ENCODE measurements around the gene RNF39. TPM values are rescaled to one million over a fixed set of nuclear protein-coding genes. Genes with fewer than 3 reads are reported as not detected.

The RNF39 gene
- total and polyA plus RNA-seq, 10 of the 15 experiments (the other 5 are each of a cell fraction or from before 2014, with no cell fraction given): 0.04 to 0.11 TPM; not detected in 8

- intact Hi-C loops (cut with micrococcal nuclease; ENCODE audit: unreplicated experiment): no loop called here
- TF ChIP-seq REST (IDR thresholded peaks at IDR 0.05; ENCODE audit: low read depth, low read length): no peak
- no peak for TF ChIP-seq YY1 (IDR thresholded peaks at IDR 0.05; ENCODE audit: low read depth, low read length)
- TF ChIP-seq PRDM15 (CRISPR knock-in tag; IDR thresholded peaks at IDR 0.05): no peak
- TF ChIP-seq ZNF687 (IDR thresholded peaks at IDR 0.05): no peak
- no peak for TF ChIP-seq SMAD5 (IDR thresholded peaks at IDR 0.05; ENCODE audit: low read depth)
- no peak for TF ChIP-seq HCFC1 (IDR thresholded peaks at IDR 0.05; ENCODE audit: low read length)
- no peak for TF ChIP-seq RAD51 (IDR thresholded peaks at IDR 0.05)
- TF ChIP-seq E4F1 (IDR thresholded peaks at IDR 0.05; ENCODE audit: borderline replicate concordance, partially characterized antibody): no peak
- Histone ChIP-seq H3K9me3 (replicated peaks; ENCODE audit: control insufficient read depth, insufficient read depth, low read length) (no peaks in the 10 kb centered on the region), H3K27me3 (replicated peaks in 1 of 2; ENCODE audit: control insufficient read depth in 2 of 2, insufficient read depth in 2 of 2, low read length in 1 of 2) (no peaks in the 10 kb centered on the region), H3K4me1 (ENCODE audit: control insufficient read depth, insufficient read depth, low read length) (peaks cover 15% of the 10 kb centered on the region), H3K79me2 (ENCODE audit: control insufficient read depth, insufficient read depth, low read length) (no peaks in the 10 kb centered on the region), H3K36me3 (ENCODE audit: control insufficient read depth in 2 of 2, insufficient read depth in 2 of 2, low read length in 1 of 2) (no peaks in the 10 kb centered on the region), H4K20me1 (ENCODE audit: control insufficient read depth, insufficient read depth) (no peaks in the 10 kb centered on the region), H3K9ac (ENCODE audit: control insufficient read depth, insufficient read depth, low read length) (no peak overlapping the region), H3K27ac (ENCODE audit: control insufficient read depth, insufficient read depth) (no peak overlapping the region), H3K4me3 (no peak overlapping the region), H3K4me2 (ENCODE audit: control insufficient read depth, insufficient read depth) (no peak overlapping the region), H2AFZ (ENCODE audit: control insufficient read depth, low read depth, low read length) (no peak overlapping the region)
- DNase-seq (ENCODE audit: low read depth, low spot score) (no peak), ATAC-seq (no peak), FAIRE-seq (no peak)
- ChIA-PET CTCF (no interaction called here), RAD21 (ENCODE audit: unreplicated experiment) (interaction anchor here (1.5 kb wide), 1 partner anchor 74 kb away, joined by 3 read pairs; no protein-coding TSS in a partner anchor), POLR2A (interaction anchor here (0.9 to 2.0 kb wide), 2 partner anchors 20 to 25 kb away, joined by 3 to 5 read pairs; partner anchors contain the start of genes POLR1H and PPP1R11), SMC1A (ENCODE audit: uncharacterized antibody, unreplicated experiment) (interaction anchor here (0.9 to 2.1 kb wide), 4 partner anchors 10 to 90 kb away, joined by 3 to 7 read pairs (median 3); no protein-coding TSS in a partner anchor)
- in situ Hi-C loops (cut with MboI): no loop called here
- 88% methylated on average over 6 of the region's 6 CpGs for WGBS (ENCODE audit: insufficient coverage, insufficient replicate concordance, low lambda C conversion rate, missing lambda C conversion rate)
- no TSS peak for BruUV-seq (replicated peaks)
Measured at GRCh38 chr6:30041221-30041620, 34.3 kb downstream of the RNF39 start.
